HG03039 (cell line): ENCODE data around the gene FHDC1.

Experiments
- ATAC-seq: cut with Tn5 transposase; IDR thresholded peaks from one replicate; pipeline ENCODE4 v1.9.1; 2021; ENCODE audit warnings: mild to moderate bottlenecking, moderate library complexity; ENCODE audit not compliant: unreplicated experiment

FHDC1 gene

GRCh38 chr4:152976212-152976761, 40.2 kb downstream of the FHDC1 start:
- ATAC-seq: no peak

- no peak for ATAC-seq
Measured at GRCh38 chr4:152979731-152980330, 43.7 kb downstream of the FHDC1 start.

DNA sequence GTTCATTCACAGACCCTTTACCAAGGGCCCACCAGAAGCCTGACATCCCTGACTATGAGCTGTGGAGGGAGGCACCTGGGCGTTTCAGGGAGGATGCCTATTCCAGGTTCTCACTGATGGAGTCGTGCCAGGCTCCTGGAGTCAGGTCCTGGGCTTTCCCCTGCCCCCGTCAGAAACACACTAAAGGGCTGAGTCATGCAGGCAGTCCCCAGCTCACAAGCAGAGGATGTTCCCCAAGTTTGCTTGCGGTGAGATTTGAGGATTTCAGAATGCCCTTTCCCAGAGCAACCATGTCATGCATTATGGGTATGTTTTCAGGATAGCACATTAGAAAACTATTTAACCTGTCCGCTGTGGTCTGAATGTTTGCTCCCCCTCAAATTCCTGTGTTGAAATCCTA, 45.2 kb downstream of the FHDC1 start:
- ATAC-seq: no peak

GRCh38 chr4:152981842-152982241, 45.7 kb downstream of the FHDC1 start:
- no peak for ATAC-seq

- no peak for ATAC-seq
Measured at GRCh38 chr4:152983221-152983620, 47.1 kb downstream of the FHDC1 start.

DNA sequence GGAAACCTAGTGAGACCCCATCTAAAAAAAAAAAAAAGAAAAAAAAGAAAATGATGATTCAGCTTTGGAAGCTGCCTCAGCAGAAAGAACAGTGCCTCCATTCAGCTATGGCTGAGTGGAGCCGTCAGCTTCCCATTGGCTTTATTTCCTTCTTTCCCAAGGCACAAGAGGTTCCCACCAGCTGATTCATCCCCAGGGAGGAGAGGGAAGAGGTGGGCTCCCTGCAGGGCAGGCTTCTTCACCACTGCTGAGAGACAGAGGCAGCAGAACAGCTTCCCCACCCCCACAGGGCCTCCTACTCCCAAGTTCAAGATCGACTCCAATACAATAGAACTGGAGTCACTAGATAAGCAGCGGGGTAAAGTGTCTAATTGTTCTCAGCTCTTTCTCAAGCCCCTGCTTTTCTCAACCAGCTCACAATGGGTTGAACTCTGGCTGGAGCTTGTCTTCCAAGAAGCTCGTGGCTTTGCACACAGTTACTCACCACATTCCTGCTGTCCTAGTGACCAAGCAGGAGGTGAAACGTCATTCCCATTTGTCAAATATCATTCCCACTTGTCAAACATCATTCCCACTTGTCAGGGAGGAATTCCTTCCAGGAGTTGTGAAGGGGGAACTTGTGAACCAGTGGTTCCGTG, 47.8 kb downstream of the FHDC1 start:
- no peak for ATAC-seq

DNA sequence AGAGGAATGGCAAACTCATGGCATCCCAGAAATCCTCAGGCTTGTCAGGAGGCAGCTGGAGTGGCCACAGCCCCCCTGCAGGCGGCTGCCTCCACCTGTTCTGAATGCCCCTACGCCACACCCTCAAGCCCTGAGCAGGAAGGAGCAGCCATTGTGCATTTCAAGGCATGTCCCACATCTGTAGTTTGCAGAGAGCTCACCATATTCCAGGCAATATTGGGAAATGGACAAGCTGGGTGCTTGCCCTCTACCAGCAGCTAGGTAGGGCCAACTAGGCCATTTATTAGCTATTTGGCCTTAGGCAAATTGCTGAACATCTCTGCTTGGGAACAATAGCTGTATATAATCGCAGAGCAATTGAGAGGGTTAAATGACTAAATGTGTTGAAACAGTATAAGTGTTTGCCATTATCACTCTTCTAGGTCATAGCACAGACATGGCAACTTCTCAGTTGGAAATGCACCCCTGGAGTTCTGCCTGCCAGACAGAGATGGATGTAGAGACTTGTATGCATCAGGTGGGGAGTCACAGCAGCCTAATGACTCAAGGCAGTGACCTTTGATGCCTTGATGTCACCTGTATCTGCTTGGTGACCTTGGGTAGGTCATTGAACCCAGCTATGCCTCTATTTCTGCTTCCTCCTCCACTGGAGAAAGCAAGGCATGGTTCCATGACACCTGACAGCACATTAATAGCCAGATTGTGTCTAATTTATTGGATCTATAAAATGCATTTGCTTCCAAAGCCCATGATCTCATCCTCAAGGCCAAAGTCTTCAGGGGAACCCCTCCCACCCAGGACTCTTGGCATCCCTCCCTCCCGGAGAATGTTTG, 52.8 kb downstream of the FHDC1 start:
- ATAC-seq: no peak

DNA sequence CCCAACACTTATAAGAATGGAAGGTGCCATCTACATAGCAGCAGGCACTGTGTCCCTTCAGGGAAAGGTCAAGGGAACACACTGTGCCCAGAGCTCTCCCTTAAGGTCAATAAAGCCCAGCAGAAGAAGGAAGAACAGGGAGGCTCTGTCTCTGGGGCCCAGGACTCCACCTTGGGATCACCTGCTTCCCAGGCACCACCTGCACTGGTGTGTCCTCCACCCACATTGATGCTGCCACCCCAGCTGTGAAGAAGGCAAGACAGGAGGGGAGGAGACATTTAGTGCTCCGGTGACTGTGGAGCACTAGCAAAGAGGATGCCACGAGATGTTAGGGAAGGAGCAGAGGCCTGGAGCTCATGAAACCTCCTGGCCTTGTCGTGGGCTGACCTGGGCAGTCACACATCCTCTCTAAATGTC, 53.4 kb downstream of the FHDC1 start:
- no peak for ATAC-seq

DNA sequence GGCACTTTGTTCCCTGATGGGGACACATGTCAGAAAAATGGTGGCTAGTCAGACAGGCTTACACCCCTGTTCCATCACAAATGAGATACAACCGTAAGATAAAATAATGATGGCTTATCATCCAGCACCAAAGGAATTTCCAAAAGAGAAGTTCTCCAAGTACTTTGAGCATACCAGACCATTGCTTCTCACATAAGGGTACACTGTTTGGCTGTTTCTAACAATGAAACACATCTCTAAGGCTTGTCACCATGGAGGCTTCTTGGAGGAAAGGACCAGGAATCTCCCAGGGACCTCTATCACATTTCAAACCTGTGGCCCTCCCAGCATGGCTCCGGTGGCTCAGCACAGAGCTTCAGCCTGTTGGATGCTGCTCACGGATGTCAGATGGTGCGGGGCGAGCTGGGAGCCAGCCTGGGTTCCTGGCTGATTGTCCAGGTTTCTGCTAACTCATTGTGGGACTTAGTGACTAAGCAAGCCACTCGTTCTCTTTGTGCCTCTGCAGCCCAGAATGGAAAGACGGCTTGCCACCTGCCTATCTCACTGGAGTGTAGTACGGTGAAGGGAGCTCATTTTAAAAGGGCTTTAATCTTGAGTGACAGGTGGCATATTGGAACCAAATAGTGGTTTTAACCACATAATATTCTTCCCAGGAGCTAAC, 54.5 kb downstream of the FHDC1 start:
- ATAC-seq: no peak

- ATAC-seq: no peak
Measured at GRCh38 chr4:152991398-152991797, 55.3 kb downstream of the FHDC1 start.

DNA sequence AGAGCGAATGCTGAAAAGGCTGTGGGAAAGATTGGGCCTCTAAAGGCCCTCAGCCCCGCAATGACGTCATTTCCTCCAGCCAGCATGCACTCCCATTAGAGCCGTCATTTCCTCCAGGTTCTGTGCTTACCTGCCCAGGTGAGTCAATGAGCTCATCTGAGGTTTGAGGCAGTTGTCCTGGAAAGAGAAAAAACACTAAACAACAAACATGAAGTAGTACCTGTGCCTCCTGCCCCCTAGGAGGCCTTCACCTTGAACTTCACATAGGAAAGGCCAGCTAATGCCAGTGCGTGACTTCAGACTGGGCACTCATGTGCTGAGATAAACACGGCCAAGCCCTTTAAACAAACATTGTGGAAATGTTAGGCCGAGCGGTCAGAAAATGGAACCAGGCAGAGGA, 55.9 kb downstream of the FHDC1 start:
- ATAC-seq: no peak

- ATAC-seq: no peak
Measured at GRCh38 chr4:152992466-152992865, 56.3 kb downstream of the FHDC1 start.

DNA sequence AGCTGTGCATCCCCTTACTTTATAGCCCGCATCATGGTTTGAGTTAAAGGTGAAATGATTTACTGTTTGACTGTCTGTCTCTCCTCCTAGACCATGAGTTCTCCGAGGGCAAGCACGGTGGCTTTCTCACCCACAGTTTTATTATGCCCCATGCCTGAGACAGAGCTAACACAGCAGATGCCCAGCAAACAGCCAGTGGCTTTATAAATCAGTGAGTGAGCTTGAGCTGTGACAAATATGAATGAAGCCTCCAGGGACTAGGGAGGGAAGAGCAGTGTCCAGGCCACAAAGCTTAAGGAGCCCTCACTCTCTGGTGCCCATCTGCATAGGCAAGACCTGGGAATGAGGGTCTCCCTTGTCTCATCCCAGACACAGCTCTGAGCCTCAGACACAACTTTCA, 57.9 kb downstream of the FHDC1 start:
- no peak for ATAC-seq

- ATAC-seq: no peak
Measured at GRCh38 chr4:152996111-152996571, 60.0 kb downstream of the FHDC1 start.

DNA sequence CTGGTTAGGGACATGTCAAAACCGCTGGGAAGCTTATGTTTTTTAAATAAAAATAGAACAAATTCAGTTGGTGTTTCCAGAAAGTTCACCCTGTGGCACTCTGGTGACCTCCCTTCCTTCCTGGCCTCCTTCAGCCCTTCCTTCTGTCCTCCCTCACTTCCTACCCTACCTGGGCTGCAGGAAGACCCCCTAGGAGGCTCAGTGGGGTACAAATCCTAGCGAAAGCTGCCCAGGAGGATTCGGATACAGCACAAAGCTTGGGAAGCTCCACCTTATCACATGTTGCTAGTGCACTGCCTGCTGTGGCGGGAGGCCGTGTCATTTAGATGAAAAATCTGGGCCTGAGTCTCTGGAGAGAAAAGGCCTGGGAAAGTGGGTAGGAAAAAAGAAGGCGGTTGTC, 60.5 kb downstream of the FHDC1 start:
- ATAC-seq: no peak

DNA sequence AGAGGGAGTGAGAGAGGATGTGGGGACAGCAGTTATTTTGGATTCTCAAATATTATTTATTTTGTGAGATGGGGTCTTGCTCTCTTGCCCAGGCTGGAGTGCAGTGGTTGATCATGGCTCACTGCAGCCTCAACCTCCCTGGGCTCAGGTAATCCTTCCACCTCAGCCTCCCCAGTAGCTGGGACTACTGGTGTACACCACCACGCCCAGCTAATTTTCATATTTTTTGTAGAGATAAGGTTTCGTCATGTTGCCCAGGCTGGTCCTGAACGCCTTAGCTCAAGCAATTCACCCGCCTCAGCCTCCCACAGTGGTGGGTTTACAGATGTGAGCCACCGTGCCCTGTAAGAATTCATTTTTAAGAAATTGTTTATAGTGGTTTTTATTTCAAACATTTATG, 61.2 kb downstream of the FHDC1 start:
- ATAC-seq: no peak

DNA sequence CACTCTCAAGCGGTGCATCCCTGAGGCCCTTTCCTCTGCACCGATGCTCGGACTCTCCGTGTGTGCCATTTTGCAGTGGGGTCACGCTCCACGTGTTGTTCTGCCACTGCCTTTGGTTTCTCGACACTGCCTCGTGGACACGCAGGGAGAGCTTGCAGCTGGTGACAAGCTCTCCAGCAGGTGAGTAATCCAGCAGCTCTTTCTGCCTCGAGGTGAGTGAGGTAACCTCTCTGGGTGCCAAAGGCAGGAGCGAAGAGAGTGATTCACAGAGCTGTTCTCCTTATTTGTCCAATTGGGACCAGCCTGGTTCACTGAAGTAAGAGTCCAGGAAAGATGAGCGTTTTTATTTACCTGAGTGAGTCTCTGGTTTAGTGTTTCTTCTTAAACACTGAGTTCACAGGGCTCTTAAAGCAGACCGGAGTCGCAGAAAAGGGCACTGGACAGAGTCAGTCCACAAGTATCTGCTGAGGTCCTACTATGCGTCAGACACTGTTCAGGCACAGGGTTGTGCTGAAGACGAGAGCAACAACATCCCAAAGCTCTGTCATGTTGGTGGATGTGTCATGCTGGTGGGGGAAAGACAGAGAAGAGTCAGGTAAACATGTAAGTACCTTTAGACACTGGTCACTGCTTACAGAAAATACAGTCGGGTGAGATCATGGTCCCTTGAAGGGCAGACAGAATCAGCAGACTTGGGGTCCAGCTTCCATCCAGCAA, 61.8 kb downstream of the FHDC1 start:
- ATAC-seq: no peak

DNA sequence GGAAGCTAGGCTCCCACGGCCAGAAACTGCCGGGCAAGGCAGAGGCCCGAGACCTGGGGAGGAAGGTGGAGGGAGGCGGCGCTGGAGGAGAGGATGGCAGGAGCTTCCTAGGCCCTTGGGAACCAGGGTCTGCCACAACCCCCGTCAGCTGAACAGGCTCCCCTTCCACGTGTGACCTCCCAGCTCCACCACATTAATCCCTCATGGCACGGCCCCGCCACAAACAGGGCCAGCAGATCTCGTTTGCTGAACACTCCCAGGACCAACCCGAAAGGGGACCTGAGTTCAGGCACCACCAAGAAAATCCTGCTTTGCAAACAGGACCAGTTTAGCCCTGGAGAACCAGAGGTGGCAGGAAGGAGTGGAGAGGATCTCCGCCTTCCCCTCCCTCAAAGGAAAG, 62.7 kb downstream of the FHDC1 start:
- ATAC-seq: no peak

GRCh38 chr4:152999346-153000075, 63.4 kb downstream of the FHDC1 start:
- ATAC-seq: no peak

DNA sequence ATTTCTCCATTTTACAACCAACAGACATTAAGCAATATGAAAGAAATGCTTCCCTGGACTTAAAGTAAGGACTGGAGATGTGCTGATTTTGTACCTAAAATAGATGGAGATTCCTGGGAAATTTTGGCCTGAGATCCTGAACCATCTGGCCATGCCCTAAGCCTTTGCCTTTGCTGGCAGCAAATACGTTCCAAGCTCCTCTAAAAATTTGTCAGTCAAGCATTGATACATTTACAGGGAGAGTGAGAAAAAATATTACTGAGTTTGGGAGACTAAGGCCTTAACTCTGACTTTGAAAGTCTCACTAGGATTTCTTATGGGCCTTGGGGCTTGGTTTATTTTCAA, 63.9 kb downstream of the FHDC1 start:
- ATAC-seq: no peak
